Activated CD4-positive, alpha-beta T cell treated with anti-CD3 and anti-CD28 coated beads for 24 hours (primary cell): Measurements from ENCODE around the gene PTPRD.
"Not testable (repeated sequence)": the region's sequence is repeated elsewhere in the genome, so short reads cannot be mapped to it uniquely, and the experiment has no call there.

Source experiments
- DNase-seq, 2 donors: peaks; one replicate each; pipeline ENCODE4 v3.0.0-alpha.2; 2020; ENCODE audit warnings: low read depth in 2 of 2

PTPRD gene

DNA sequence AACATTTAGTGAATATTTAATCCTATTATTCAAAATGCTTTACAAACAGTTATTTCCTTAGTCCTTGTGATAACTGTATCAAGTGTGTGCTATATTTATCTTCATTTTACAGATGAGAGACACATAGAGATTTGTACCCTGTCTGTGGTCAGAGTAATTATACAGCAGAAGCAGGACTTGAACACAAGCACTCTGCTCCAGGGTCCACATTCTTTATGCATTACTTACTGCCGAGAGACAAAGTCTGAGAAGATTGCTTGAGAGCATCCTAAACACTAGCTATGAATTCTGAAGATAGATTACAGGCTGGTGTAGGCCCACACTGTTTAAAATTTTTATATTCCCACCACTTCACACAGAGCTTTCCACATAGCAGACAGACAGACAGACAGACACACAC is 1887.2 kb downstream of the PTPRD start:
- DNase-seq: no peak

DNA sequence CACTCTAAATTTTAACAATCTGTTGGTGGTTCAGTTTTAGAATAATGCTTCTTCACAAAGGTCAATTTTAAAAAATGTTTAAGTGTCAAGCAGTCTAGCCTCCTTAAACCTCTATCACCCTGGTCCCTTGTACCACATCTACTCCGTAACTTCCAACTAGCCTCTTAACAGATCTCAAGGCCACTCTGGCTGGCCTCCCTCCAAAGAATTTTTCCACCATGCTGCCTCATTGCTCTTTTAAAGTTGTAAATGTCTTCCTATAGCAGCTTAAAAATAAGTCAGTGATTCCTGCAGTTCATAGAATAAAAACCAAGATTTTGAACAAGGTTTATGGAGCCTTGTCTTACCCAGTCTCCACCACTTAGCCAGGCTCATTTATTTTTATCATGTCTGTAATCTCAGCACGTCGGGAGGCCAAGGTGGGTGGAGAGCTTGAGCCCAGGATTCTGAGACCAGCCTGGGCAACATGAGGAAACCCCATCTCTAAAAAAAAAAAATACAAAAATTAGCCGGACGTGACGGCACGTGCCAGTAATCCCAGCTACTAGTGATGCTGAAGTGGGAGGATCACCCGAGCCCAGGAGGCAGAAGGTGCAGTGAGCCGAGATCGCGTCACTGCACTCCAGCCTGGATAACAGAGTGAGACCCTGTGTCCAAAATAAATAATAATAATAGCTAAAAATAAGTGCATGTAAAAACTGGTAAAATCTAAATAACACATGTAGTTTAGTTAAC is 1888.4 kb downstream of the PTPRD start:
- DNase-seq: no peak

DNA sequence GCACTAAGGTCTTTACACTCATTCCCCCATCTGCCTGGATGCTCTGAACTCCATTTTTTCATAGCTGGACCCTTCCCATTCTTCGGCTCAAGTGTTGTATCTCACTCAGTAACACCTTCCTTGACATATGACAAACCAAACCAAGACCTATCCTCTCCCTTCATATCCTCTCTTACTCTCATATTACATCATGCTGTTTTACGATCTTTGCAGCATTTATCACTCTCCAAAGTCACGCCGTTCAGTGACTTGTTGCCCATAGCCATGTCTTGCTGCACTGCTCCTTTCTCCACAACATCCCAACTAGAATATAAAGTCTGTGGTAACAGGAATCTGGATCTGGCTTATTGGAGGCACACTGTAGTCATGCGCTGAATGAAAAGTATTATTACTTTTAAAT is 1889.6 kb downstream of the PTPRD start:
- no peak for DNase-seq

- DNase-seq: no peak
Observed at GRCh38 chr9:8719833-8720486, 1892.8 kb downstream of the PTPRD start.

DNA sequence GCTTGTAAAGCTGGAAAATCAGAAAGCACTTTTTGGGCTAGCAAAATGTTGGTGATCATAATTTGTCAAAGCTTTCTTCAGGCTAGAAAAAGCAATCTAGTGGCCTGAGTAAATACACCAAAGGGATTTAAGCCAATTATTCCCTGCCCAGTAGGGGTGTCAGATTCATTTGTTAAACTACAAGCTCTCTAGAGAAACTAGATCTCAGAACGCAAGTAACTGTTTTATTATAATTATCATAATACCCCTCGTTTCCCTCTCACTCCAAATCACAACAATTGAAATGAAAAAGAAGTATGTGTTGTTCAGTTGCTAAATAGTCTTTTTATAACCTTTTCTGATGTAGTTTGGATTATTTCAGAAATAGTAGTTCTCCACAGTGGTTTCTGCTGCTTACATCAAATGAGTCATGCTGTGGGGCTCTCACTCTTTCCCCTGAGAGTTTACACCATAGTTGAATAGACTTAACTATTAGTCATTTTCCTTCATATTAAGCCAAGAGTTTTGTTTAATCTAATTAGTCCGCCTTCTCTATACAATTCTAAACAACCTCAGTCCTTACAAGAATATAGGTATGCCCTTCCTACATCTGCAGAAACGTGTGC is 1894.6 kb downstream of the PTPRD start:
- no peak for DNase-seq

DNA sequence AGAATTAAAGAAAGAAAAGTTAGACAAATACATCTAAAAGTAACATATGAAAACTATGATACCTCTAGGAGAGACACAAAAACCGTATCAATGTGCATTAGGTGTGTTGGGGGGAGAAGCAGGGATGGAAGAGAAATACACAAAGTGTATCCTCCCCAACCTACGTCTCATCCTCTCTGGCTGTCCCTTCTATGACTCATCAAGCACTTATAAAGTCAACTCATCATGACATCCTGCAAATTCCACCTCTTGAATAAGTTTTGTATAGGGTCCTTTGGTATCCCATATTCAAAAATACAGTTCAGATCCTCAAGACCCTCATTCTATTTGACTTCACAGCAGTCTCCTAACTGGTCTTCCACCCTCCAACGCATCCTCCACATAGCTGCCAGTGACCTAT is 1895.7 kb downstream of the PTPRD start:
- DNase-seq: no peak

DNA sequence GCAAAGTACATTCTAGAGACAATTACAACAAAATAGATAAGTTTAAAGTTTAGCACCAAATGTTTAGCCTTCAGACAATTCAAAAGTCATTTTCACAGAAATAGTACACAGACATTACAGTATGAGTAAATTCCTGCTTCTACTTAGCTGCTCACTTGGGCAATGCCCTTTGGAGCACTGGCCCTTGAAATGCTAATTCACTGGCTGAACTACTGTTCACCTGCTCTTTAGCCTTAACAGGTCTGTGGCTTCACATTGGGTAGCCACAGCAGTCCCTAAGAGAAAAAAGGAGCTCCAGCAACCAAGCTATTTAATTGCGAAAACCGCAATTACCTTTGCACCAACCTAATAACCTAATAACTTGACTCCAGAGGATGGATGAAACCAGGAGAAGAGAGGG is 1897.0 kb downstream of the PTPRD start:
- no peak for DNase-seq

DNA sequence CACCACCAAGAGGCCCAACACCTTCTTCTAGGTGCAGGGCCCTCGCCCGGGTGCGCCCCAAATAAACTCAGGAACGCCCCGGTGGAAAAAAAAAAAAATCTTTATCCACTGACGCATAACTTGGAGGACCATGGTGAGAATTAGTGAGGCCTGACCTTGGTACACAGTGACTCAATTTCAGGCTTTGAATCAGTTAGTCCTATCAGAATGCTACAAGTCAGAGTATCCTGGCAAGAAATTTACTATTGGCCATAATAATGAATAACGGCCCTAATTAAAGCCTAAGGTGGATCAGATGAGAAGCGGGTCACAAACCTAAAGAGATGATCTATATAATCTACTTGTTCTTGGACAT is 1899.0 kb downstream of the PTPRD start:
- no peak for DNase-seq

- no peak for DNase-seq
Observed at GRCh38 chr9:8713149-8713810, 1899.5 kb downstream of the PTPRD start.

DNA sequence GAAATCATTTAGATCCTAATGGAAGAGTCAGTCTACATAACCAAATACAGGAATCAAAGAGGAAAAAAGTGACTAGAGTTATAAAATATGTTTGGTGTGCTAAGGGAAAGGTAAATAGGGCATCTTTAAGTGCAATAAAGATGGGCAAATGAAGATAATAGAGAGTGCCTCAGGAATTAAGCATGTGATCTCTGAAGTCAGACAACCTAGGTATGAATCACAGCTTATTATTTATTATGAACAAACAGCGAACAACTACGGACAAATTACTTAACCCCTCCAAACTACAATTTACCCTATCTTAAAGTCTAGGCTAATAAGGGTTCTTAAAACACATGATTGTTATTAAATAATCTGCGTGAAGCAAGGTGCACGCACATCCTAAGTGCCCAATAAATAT is 1903.1 kb downstream of the PTPRD start:
- no peak for DNase-seq

- DNase-seq: no peak
Observed at GRCh38 chr9:8708728-8709127, 1904.1 kb downstream of the PTPRD start.

DNA sequence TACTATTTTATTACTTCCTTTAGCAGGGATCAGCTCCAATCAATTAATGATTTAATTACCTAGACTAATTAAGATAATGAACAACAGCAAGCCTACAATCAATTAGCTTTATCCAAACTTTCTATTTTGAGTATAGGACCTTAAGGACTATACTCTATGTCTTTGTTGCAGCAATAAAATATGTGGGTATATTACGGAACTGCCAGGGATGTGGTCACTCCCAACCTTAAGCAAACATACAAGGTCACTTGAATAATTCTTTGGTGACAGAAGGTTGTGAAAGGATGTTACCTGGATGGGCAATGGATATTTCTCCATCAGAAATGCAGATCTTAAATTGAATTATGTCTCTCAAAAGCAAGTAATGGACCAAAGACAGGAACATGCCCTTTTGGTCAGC is 1905.8 kb downstream of the PTPRD start:
- no peak for DNase-seq

DNA sequence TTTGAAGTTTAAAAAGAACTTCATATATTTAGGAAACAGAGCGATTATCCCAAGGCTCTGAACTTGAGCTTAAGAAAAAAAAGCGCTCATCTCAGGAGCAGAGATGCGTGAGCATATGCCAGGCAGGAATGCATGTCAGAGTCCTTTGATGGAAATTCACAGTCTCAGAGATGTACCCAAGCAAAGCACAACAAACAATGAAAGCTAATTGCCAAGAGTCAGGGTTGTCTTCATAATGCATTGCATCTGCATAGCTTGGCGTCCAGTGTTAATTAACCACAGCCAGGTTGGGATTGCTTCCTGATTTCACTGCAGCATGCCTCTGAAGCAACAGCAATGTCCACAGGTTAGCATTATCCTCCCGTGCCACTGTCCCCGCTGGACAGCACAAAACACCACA is 1906.3 kb downstream of the PTPRD start:
- no peak for DNase-seq

DNA sequence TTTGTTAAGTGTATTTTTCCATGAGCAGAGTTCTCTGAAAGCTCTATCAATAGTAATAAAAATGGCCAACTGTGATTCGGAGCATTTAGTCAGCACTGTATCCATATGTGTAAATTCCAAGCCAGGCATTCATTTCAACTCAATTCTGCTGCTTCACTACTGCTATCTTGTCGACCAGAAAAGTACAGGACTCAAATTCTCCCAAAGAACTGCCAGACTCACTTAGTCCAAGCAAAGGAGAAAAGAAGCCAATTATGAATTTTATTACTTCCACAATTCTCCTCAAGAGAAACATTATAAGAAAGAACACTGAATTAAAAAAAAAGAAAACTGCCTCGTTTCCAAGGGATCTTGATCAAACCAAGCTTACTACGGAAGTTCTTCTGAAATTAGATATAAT is 1906.9 kb downstream of the PTPRD start:
- no peak for DNase-seq

DNA sequence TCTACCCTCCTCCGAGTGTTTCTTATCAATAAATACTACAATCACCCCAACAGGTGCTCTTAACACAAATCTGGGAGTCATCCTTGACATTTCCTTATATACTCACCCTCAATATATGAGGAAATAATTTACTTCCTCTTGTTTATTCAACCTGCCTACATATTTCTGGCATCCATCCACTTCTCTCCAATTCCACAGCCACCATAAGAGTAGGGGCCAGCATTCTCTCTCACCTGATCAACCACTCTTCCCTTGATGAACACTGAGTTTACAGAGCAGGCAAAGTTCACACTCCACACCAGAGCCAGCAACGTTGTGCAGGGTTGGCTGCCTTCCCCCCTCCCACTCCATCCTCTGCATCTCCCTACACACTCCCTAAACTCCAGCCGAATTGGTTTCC is 1908.9 kb downstream of the PTPRD start:
- no peak for DNase-seq

GRCh38 chr9:8701904-8702303 is 1910.9 kb downstream of the PTPRD start:
- no peak for DNase-seq

- DNase-seq: not testable (repeated sequence)
Observed at GRCh38 chr9:8697565-8697964, 1915.2 kb downstream of the PTPRD start.

GRCh38 chr9:8696516-8696915 is 1916.3 kb downstream of the PTPRD start:
- DNase-seq: no peak

DNA sequence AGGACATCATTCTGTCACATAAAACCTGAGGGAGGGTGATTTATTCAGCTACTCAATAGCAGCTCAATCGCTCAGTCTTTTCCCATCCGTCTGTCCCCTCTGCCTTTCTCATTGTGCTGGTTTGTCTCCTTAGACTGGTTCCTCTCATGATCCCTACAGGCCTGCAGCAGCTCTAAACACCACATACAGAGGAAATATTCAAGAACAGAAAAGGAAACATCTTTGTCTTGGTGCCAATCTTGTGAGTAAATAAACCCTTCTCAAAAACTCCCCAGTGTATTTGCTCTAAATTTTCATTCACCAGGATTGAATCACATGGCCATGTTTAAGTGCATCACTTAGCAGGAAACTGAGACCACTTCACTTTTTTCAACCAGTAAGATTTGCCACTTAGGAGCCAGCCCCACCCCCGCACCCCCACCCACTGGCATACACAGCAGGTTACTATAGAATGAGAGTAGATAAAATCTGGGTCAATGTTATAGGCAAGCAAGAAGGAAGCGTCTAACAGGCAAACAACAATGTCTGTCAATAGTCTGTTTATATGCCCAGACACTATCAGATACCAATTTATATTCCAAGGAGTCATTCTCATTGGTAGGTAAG is 1917.7 kb downstream of the PTPRD start:
- DNase-seq: no peak

DNA sequence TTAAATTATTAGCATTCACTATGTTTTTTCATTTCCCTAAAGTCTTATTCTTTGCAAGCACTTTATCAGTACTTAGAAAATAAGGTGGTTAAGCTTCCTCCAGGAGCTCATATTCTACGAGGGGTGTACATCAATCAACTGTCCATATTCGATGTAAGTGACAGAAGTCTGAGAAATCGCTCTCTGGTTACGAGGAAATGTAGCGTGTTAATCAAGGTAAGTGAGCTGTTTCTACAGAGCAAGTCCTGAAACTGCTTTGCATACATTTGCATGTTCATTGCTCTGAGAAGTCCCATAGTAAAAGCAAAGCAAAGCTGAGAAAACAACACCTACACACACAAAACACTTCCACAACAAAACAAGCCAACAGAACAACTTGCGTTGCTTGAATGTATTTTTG is 1919.3 kb downstream of the PTPRD start:
- DNase-seq: no peak

DNA sequence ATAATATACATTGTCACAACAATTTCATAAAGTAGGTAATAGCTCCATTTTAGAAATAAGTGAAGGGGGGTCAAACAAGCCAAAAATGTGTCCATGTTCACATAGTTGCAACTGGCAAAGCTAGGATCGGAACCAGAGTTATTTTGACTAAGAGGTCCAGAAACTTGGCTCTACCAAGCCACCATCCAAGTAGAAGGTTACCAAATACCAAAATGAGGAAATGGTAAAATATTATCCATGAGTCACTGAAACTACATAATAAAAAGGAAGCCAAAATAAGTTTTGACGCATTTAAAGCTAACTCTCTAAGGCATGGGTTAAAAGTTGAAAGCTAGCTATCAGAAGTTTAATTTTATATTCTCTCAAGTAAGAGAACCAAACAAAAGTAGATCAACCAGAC is 1926.3 kb downstream of the PTPRD start:
- no peak for DNase-seq

- no peak for DNase-seq
Observed at GRCh38 chr9:8685825-8686224, 1927.0 kb downstream of the PTPRD start.
